Choroid plexus epithelial cell (primary cell): ENCODE data around the gene MBOAT2.

Experiments
- DNase-seq: peaks from one replicate; pipeline ENCODE4 v3.0.0-alpha.2; 2010; ENCODE audit warnings: low read depth
- H3K4me3 ChIP-seq: 2 replicates; pipeline ENCODE4 v1.5.1; 2011; ENCODE audit warnings: low read depth, mild to moderate bottlenecking, control low read depth, low read length, moderate library complexity
- TF ChIP-seq, protein P1 (sequence below): conservative IDR thresholded peaks from 2 replicates; pipeline ENCODE4 v1.5.1; 2011; ENCODE audit warnings: low read depth, mild to moderate bottlenecking, control low read depth, inconsistent platforms, low read length, moderate library complexity

The MBOAT2 gene

GRCh38 chr2:9004338-9005204 lies 1.1 kb upstream of the MBOAT2 start:
- DNase-seq = no peak
- peak overlapping the region; percentile 74 for H3K4me3 ChIP-seq
- TF ChIP-seq, protein P1, sequence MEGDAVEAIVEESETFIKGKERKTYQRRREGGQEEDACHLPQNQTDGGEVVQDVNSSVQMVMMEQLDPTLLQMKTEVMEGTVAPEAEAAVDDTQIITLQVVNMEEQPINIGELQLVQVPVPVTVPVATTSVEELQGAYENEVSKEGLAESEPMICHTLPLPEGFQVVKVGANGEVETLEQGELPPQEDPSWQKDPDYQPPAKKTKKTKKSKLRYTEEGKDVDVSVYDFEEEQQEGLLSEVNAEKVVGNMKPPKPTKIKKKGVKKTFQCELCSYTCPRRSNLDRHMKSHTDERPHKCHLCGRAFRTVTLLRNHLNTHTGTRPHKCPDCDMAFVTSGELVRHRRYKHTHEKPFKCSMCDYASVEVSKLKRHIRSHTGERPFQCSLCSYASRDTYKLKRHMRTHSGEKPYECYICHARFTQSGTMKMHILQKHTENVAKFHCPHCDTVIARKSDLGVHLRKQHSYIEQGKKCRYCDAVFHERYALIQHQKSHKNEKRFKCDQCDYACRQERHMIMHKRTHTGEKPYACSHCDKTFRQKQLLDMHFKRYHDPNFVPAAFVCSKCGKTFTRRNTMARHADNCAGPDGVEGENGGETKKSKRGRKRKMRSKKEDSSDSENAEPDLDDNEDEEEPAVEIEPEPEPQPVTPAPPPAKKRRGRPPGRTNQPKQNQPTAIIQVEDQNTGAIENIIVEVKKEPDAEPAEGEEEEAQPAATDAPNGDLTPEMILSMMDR = no peak

DNA sequence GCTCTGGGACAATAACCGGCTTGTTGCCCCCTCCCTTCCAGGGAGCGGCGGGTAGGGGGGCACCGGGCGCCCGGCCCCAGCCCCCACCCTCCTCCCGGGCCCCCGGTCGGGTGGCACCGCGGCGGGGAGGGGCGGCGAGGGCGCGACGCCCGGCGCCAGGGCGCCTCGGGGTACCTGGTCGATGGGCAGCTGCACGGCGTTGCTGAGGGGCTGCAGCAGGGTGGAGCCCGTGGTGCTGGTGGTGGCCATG lies 193 bp downstream of the MBOAT2 start:
- DNase-seq = no peak
- H3K4me3 ChIP-seq = peak overlapping the region; percentile 74
- TF ChIP-seq, protein P1 = no peak

GRCh38 chr2:9002637-9003365 lies 683 bp downstream of the MBOAT2 start:
- TF ChIP-seq, protein P1 = no peak
- peak overlapping the region; percentile 74 for H3K4me3 ChIP-seq
- DNase-seq = no peak

GRCh38 chr2:9002313-9002636 lies 1.2 kb downstream of the MBOAT2 start:
- no peak for DNase-seq
- TF ChIP-seq, protein P1 = no peak
- peak overlapping the region; percentile 74 for H3K4me3 ChIP-seq

DNA sequence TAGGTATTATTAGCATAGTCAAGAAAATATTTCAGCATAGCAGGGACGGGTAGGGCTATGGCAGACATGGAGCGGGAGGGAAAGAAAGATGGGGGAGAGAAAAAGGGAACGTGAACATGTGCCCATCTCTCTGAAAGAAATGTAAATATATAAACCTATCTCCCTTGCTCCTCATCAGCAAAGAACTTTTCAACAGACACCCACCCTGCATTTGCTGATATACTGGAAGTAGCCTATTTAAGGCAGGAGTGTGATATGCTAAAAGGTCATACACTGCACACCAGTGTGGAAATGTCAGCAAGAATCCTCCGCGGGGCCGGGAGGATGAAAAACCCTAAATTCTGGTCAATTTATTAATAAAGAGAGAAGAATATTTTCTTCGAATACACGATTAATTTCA lies 1.7 kb downstream of the MBOAT2 start:
- TF ChIP-seq, protein P1 = no peak
- H3K4me3 ChIP-seq = peak overlapping the region; percentile 6
- DNase-seq = no peak

- H3K4me3 ChIP-seq = peak overlapping the region; percentile 5
- TF ChIP-seq, protein P1 = no peak
- no peak for DNase-seq
Measured at GRCh38 chr2:9001229-9001628, 2.3 kb downstream of the MBOAT2 start.

- no peak overlapping the region for H3K4me3 ChIP-seq
- no peak for DNase-seq
- TF ChIP-seq, protein P1 = no peak
Measured at GRCh38 chr2:9000442-9000841, 3.0 kb downstream of the MBOAT2 start.
